ENCODE data around the gene TAPT1. TPM values are rescaled to one million over a fixed set of nuclear protein-coding genes. Genes with fewer than 3 reads are reported as not detected.
A peak's percentile ranks its signal among the peaks of the same experiment; 100 is the strongest.

TAPT1 gene
- polyA plus RNA-seq, 1 donor: 29.4 TPM

GRCh38 chr4:16139066-16139945 lies 87.0 kb downstream of the TAPT1 start:
- no peak for DNase-seq
- H3K27me3 ChIP-seq (ENCODE audit: control insufficient read depth, insufficient read depth, low read length): no peaks in the 10 kb centered on the region
- H3K36me3 ChIP-seq (ENCODE audit: control insufficient read depth, insufficient read depth, low read length): no peaks in the 10 kb centered on the region
- no peak overlapping the region for H3K27ac ChIP-seq (ENCODE audit: low read length)
- no CpG with 5 or more reads among the region's 8 CpGs for WGBS (ENCODE audit: insufficient coverage, low lambda C conversion rate)
- peaks cover 22% of the 10 kb centered on the region for H3K4me1 ChIP-seq (ENCODE audit: control insufficient read depth, insufficient read depth, low read length)
- H3K9me3 ChIP-seq (ENCODE audit: control insufficient read depth, low read depth, low read length): peaks cover 5% of the 10 kb centered on the region
- H3K4me3 ChIP-seq (ENCODE audit: low read length): no peak overlapping the region

DNA sequence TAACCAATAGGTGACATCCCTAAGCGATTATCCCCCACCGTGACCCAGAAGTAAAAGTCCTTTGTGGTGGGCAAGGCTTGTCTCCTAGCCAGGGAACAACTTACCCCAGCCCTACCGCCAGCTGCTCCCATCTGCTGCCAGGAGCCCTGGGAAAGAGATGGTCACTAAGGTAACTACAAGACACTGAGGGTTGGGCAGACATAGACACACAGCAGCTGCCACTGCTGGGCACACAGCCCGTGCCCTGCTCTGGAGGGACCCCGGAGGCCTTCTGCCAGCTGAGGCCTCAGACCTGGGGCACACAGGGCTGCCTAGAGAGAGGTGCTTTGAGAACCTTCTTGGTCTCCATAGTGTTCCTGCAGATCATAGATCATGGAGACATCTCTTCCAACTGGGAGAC lies 89.4 kb downstream of the TAPT1 start:
- Histone ChIP-seq H3K27me3 (ENCODE audit: control insufficient read depth, insufficient read depth, low read length) (no peaks in the 10 kb centered on the region), H3K4me1 (ENCODE audit: control insufficient read depth, insufficient read depth, low read length) (peaks cover 14% of the 10 kb centered on the region), H3K36me3 (ENCODE audit: control insufficient read depth, insufficient read depth, low read length) (no peaks in the 10 kb centered on the region), H3K27ac (ENCODE audit: low read length) (no peak overlapping the region), H3K4me3 (ENCODE audit: low read length) (no peak overlapping the region), H3K9me3 (ENCODE audit: control insufficient read depth, low read depth, low read length) (no peaks in the 10 kb centered on the region)
- no CpG with 5 or more reads among the region's 5 CpGs for WGBS (ENCODE audit: insufficient coverage, low lambda C conversion rate)
- DNase-seq: no peak

DNA sequence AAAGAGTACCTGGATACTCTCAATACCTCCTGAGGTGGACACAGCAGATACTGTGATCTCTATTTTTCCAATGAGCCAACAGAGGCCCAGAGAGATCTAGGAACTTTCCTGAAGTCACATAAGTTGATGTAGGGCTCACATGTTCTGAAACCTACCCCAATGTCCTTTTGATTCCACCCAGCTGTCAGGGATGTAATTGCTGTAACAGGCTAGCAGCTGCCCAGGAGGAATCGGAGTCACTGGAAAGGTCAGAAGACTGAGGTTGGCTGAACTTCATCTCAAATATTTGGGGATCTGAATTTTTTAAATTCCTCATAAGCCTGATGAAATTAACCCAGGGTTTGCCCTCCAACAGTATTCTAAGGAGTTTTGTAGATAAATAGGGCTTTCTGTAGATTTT lies 90.0 kb downstream of the TAPT1 start:
- Histone ChIP-seq H3K36me3 (ENCODE audit: control insufficient read depth, insufficient read depth, low read length) (no peaks in the 10 kb centered on the region), H3K4me3 (ENCODE audit: low read length) (no peak overlapping the region), H3K9me3 (ENCODE audit: control insufficient read depth, low read depth, low read length) (no peaks in the 10 kb centered on the region), H3K27ac (ENCODE audit: low read length) (no peak overlapping the region), H3K27me3 (ENCODE audit: control insufficient read depth, insufficient read depth, low read length) (no peaks in the 10 kb centered on the region), H3K4me1 (ENCODE audit: control insufficient read depth, insufficient read depth, low read length) (peaks cover 9% of the 10 kb centered on the region)
- no CpG with 5 or more reads among the region's 1 CpG for WGBS (ENCODE audit: insufficient coverage, low lambda C conversion rate)
- no peak for DNase-seq

DNA sequence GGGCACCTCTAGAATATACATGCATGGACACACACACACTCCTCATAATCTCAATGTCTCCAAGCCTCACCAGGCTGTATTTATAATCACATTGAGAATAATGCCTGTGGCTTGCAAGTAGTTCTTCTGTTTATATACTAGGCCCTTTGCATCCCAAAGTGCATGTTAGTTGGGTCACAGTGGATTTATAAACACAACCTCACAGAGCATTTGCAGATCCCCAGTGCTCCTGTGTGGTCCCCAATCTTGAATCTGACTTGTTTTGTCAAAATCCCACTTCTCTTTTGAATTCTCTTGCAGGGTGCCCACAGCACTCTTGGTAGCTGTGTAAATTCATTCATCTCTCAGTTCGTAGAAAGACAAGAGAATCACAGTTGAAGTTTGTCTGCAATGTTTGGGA lies 92.9 kb downstream of the TAPT1 start:
- peaks cover 4% of the 10 kb centered on the region for H3K4me1 ChIP-seq (ENCODE audit: control insufficient read depth, insufficient read depth, low read length)
- no peak overlapping the region for H3K4me3 ChIP-seq (ENCODE audit: low read length)
- no peaks in the 10 kb centered on the region for H3K36me3 ChIP-seq (ENCODE audit: control insufficient read depth, insufficient read depth, low read length)
- no peak overlapping the region for H3K27ac ChIP-seq (ENCODE audit: low read length)
- H3K9me3 ChIP-seq (ENCODE audit: control insufficient read depth, low read depth, low read length): no peaks in the 10 kb centered on the region
- no CpG with 5 or more reads among the region's 1 CpG for WGBS (ENCODE audit: insufficient coverage, low lambda C conversion rate)
- no peak for DNase-seq
- no peaks in the 10 kb centered on the region for H3K27me3 ChIP-seq (ENCODE audit: control insufficient read depth, insufficient read depth, low read length)

DNA sequence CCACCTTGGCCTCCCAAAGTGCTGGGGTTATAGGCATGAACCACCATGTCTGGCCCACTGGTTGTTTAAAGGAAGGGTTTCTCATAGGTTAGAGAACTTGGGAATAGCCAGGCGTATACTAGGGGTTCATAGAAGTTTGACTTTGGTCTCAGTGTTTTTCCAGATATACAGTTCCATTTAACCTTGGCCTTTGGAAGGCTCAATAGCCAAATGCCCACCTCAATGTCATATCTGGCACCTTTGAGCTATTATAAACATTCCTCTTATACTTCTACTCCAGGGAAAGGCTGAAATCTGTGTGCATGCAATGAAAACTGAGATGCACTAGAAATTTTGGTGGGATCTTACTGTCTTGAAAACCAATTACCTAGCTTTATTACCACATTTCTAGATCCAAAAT lies 95.0 kb downstream of the TAPT1 start:
- H3K27ac ChIP-seq (ENCODE audit: low read length): no peak overlapping the region
- H3K36me3 ChIP-seq (ENCODE audit: control insufficient read depth, insufficient read depth, low read length): no peaks in the 10 kb centered on the region
- WGBS (ENCODE audit: insufficient coverage, low lambda C conversion rate): no CpG with 5 or more reads among the region's 1 CpG
- no peaks in the 10 kb centered on the region for H3K27me3 ChIP-seq (ENCODE audit: control insufficient read depth, insufficient read depth, low read length)
- H3K9me3 ChIP-seq (ENCODE audit: control insufficient read depth, low read depth, low read length): no peaks in the 10 kb centered on the region
- H3K4me1 ChIP-seq (ENCODE audit: control insufficient read depth, insufficient read depth, low read length): peaks cover 4% of the 10 kb centered on the region
- no peak for DNase-seq
- no peak overlapping the region for H3K4me3 ChIP-seq (ENCODE audit: low read length)

GRCh38 chr4:16129336-16129735 lies 96.9 kb downstream of the TAPT1 start:
- WGBS (ENCODE audit: insufficient coverage, low lambda C conversion rate): 0% methylated on average over 1 of the region's 1 CpG
- DNase-seq: peak in 1 of 2 donors; percentile 40
- H3K4me3 ChIP-seq (ENCODE audit: low read length): no peak overlapping the region
- H3K27ac ChIP-seq (ENCODE audit: low read length): no peak overlapping the region
- peaks cover 4% of the 10 kb centered on the region for H3K4me1 ChIP-seq (ENCODE audit: control insufficient read depth, insufficient read depth, low read length)
- no peaks in the 10 kb centered on the region for H3K9me3 ChIP-seq (ENCODE audit: control insufficient read depth, low read depth, low read length)
- H3K27me3 ChIP-seq (ENCODE audit: control insufficient read depth, insufficient read depth, low read length): no peaks in the 10 kb centered on the region
- no peaks in the 10 kb centered on the region for H3K36me3 ChIP-seq (ENCODE audit: control insufficient read depth, insufficient read depth, low read length)

- WGBS (ENCODE audit: insufficient coverage, low lambda C conversion rate): no CpG with 5 or more reads among the region's 1 CpG
- no peaks in the 10 kb centered on the region for H3K27me3 ChIP-seq (ENCODE audit: control insufficient read depth, insufficient read depth, low read length)
- no peak for DNase-seq
- H3K4me3 ChIP-seq (ENCODE audit: low read length): no peak overlapping the region
- peaks cover 4% of the 10 kb centered on the region for H3K4me1 ChIP-seq (ENCODE audit: control insufficient read depth, insufficient read depth, low read length)
- no peaks in the 10 kb centered on the region for H3K36me3 ChIP-seq (ENCODE audit: control insufficient read depth, insufficient read depth, low read length)
- H3K27ac ChIP-seq (ENCODE audit: low read length): no peak overlapping the region
- H3K9me3 ChIP-seq (ENCODE audit: control insufficient read depth, low read depth, low read length): no peaks in the 10 kb centered on the region
These were observed 99.6 kb downstream of the TAPT1 start for GRCh38 chr4:16126714-16127113.

DNA sequence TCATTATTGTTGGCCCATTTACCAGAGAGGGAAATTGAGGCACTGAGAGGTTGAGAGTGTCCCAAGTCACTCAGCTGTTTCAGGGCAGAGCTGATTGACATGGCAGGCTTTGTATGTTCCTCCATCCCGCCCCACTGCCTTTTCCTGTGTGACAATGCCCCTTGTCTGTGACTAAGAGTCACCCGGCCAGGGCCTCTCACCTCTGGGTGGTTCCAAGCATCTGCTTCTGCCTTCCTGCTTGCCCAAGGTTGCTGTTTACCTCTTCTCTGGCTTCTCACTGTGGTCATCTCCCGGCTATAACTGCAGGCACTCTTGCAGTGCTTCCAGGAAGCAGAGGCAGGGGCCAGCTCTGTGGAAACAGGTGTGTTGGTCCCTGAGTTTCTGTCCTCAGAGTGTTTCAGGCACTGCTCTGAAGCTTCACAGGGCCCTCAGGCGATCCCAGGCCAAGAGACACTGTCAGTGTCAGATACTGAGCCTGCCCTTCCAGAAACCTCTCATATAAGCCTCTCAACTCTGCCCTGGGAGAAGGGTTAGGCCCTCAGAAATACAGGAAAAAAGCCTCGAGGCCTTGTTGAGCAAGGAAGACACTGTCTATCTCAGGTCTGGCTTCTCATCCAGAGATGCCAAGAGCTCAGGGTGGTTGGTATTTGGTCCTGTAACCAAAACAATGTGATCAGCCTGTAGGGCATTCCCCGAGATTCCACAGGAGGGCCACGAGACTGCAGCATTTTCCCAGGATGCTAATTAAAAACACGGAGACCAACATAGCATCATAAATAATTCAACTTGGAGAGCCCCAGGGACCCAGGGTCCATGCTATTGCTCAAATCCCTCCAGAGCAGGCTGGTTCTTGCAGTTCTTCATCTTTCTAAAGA lies 100.5 kb downstream of the TAPT1 start:
- Histone ChIP-seq H3K27ac (ENCODE audit: low read length) (no peak overlapping the region), H3K4me3 (ENCODE audit: low read length) (no peak overlapping the region), H3K9me3 (ENCODE audit: control insufficient read depth, low read depth, low read length) (no peaks in the 10 kb centered on the region), H3K27me3 (ENCODE audit: control insufficient read depth, insufficient read depth, low read length) (no peaks in the 10 kb centered on the region), H3K36me3 (ENCODE audit: control insufficient read depth, insufficient read depth, low read length) (no peaks in the 10 kb centered on the region), H3K4me1 (ENCODE audit: control insufficient read depth, insufficient read depth, low read length) (peaks cover 4% of the 10 kb centered on the region)
- WGBS (ENCODE audit: insufficient coverage, low lambda C conversion rate): no CpG with 5 or more reads among the region's 8 CpGs
- DNase-seq: no peak

- H3K27ac ChIP-seq (ENCODE audit: low read length): no peak overlapping the region
- H3K9me3 ChIP-seq (ENCODE audit: control insufficient read depth, low read depth, low read length): no peaks in the 10 kb centered on the region
- no peaks in the 10 kb centered on the region for H3K27me3 ChIP-seq (ENCODE audit: control insufficient read depth, insufficient read depth, low read length)
- whole genome bisulfite sequencing (ENCODE audit: insufficient coverage, low lambda C conversion rate): 80% methylated on average over 1 of the region's 4 CpGs
- H3K4me3 ChIP-seq (ENCODE audit: low read length): no peak overlapping the region
- H3K4me1 ChIP-seq (ENCODE audit: control insufficient read depth, insufficient read depth, low read length): no peaks in the 10 kb centered on the region
- H3K36me3 ChIP-seq (ENCODE audit: control insufficient read depth, insufficient read depth, low read length): no peaks in the 10 kb centered on the region
- DNase-seq: no peak
These were observed 102.0 kb downstream of the TAPT1 start for GRCh38 chr4:16124232-16124631.

DNA sequence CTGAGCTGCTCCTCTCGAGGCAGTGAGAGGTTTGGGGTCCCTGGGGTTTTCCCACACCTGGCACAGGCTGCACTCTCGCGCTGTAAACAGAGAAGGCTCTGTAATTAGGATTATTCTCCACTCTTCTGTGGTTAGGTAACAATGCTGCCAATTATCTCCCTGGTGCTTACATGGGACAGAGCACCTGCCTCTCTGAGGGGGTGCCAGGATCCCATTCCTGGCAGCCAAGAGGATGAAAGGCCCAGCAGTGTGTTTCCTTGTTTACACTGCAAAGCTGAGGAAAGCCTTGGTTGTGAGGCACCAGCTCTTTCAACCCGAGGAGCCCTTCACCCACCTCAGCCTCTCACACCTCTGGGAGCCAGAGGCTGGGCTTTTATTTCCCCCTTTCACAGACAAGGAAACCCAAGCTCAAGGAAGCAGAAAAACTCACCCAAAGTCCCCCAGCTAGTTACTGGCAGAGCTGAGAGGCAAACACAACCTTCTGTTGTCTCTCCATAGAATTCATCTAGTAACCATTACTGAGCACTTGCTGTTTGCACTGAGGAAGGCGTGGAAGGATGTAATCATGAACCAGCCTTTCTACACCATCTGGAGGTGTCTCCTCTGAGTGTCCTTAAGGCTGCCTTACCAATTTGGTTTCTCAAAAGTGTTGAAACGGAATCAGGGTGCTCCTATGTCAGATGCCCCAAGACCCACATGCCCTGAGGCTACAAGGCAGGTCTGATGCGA lies 102.8 kb downstream of the TAPT1 start:
- DNase-seq: peak in 1 of 2 donors; percentile 25
- Histone ChIP-seq H3K27ac (ENCODE audit: low read length) (no peak overlapping the region), H3K36me3 (ENCODE audit: control insufficient read depth, insufficient read depth, low read length) (no peaks in the 10 kb centered on the region), H3K4me1 (ENCODE audit: control insufficient read depth, insufficient read depth, low read length) (no peaks in the 10 kb centered on the region), H3K9me3 (ENCODE audit: control insufficient read depth, low read depth, low read length) (no peaks in the 10 kb centered on the region), H3K4me3 (ENCODE audit: low read length) (no peak overlapping the region), H3K27me3 (ENCODE audit: control insufficient read depth, insufficient read depth, low read length) (no peaks in the 10 kb centered on the region)
- WGBS (ENCODE audit: insufficient coverage, low lambda C conversion rate): no CpG with 5 or more reads among the region's 7 CpGs
